Measurements from ENCODE around the gene SLC22A14.

Gene SLC22A14

GRCh38 chr3:38347421-38348200, 65.5 kb downstream of the SLC22A14 start:
- DNase-seq: no peak

GRCh38 chr3:38348903-38349302, 66.8 kb downstream of the SLC22A14 start:
- no peak for DNase-seq

GRCh38 chr3:38349684-38350359, 67.7 kb downstream of the SLC22A14 start:
- no peak for DNase-seq

- DNase-seq: no peak
Measured at GRCh38 chr3:38353151-38353550, 71.1 kb downstream of the SLC22A14 start.

GRCh38 chr3:38354588-38355330, 72.7 kb downstream of the SLC22A14 start:
- no peak for DNase-seq

- no peak for DNase-seq
Measured at GRCh38 chr3:38359038-38359437, 76.9 kb downstream of the SLC22A14 start.

- no peak for DNase-seq
Measured at GRCh38 chr3:38360345-38360744, 78.3 kb downstream of the SLC22A14 start.

GRCh38 chr3:38361496-38361895, 79.4 kb downstream of the SLC22A14 start:
- DNase-seq: no peak

GRCh38 chr3:38362825-38363224, 80.7 kb downstream of the SLC22A14 start:
- no peak for DNase-seq

- DNase-seq: no peak
Measured at GRCh38 chr3:38364721-38365400, 82.8 kb downstream of the SLC22A14 start.

GRCh38 chr3:38365469-38366062, 83.5 kb downstream of the SLC22A14 start:
- no peak for DNase-seq

GRCh38 chr3:38366082-38366481, 84.0 kb downstream of the SLC22A14 start:
- no peak for DNase-seq

GRCh38 chr3:38367779-38368178, 85.7 kb downstream of the SLC22A14 start:
- DNase-seq: no peak
